ENCODE results near the gene TBC1D32. TPM values are rescaled to one million over a fixed set of nuclear protein-coding genes. Genes with fewer than 3 reads are reported as not detected.
A peak's percentile ranks its signal among the peaks of the same experiment; 100 is the strongest.

TBC1D32 gene
- total RNA-seq, 1 experiment from 2014 or later: 12.0 TPM

DNA sequence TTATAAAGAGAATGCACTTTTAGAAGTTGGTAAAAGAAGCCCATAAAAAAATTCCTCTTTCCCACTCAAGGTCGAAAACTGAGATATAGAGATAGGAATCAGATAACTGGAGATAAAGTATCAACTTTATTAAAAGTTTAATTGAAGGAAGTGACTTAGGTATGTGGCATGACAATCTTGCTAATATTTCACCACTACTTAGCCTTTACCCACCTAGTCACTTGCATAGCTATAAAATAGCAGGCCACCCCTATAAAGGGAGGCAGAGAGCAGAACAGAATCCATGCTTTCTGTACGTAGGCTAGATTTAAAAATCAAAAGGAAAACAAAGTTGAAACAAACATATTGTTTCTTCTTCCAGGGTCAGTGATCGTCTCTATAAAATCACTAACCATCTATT lies 13.2 kb upstream of the TBC1D32 start:
- TF ChIP-seq, protein P1, sequence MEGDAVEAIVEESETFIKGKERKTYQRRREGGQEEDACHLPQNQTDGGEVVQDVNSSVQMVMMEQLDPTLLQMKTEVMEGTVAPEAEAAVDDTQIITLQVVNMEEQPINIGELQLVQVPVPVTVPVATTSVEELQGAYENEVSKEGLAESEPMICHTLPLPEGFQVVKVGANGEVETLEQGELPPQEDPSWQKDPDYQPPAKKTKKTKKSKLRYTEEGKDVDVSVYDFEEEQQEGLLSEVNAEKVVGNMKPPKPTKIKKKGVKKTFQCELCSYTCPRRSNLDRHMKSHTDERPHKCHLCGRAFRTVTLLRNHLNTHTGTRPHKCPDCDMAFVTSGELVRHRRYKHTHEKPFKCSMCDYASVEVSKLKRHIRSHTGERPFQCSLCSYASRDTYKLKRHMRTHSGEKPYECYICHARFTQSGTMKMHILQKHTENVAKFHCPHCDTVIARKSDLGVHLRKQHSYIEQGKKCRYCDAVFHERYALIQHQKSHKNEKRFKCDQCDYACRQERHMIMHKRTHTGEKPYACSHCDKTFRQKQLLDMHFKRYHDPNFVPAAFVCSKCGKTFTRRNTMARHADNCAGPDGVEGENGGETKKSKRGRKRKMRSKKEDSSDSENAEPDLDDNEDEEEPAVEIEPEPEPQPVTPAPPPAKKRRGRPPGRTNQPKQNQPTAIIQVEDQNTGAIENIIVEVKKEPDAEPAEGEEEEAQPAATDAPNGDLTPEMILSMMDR (conservative IDR thresholded peaks at IDR 0.05): no peak
- TF ChIP-seq EZH2 (IDR thresholded peaks at IDR 0.05; ENCODE audit: low read depth): no peak
- ChIA-PET CTCF (no interaction called here), POLR2A (ENCODE audit: unreplicated experiment) (no interaction called here)
- Histone ChIP-seq H3K9me3 (ENCODE audit: insufficient read depth, low read depth) (no peaks in the 10 kb centered on the region), H4K20me1 (ENCODE audit: insufficient read depth) (no peaks in the 10 kb centered on the region), H3K27ac (no peak overlapping the region), H3F3A (ENCODE audit: insufficient read depth, low read depth) (no peaks in the 10 kb centered on the region), H3K9me2 (ENCODE audit: insufficient read depth) (0 out of 2 replicates have a peak, but pooled peaks cover 5% of the 10 kb centered on the region), H3K79me2 (ENCODE audit: low read depth) (no peaks in the 10 kb centered on the region), H3K4me1 (replicated peaks; ENCODE audit: insufficient read depth) (no peaks in the 10 kb centered on the region), H3K4me3 (no peak overlapping the region), H3K27me3 (ENCODE audit: insufficient read depth, low read depth) (no peaks in the 10 kb centered on the region), H3K36me3 (ENCODE audit: low read depth) (no peaks in the 10 kb centered on the region), H2AFZ (peak overlapping the region; percentile 59), H3K4me2 (no peak overlapping the region)
- BruUV-seq (replicated peaks): no TSS peak
- DNase-seq: no peak
- intact Hi-C loops (cut with micrococcal nuclease; ENCODE audit: unreplicated experiment): no loop called here

DNA sequence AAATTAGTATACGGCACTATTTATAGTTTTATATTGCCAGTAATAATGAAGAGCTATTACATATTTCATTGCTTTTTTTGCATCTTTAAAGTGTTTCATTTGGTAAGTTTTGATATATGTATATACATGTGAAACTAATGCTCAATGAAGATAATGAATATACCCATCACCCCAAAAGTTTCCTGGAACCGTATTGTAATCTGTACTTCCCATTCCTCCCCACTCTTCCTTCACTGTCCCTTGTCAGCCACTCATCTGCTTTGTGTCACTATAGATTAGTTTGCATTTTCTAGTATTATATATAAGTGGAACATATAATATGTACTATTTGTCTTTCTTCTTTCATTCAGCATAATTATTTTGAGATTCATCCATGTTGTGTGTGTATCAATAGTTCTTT lies 10.3 kb upstream of the TBC1D32 start:
- Histone ChIP-seq H3F3A (ENCODE audit: insufficient read depth, low read depth) (no peaks in the 10 kb centered on the region), H3K36me3 (ENCODE audit: low read depth) (no peaks in the 10 kb centered on the region), H3K79me2 (ENCODE audit: low read depth) (no peaks in the 10 kb centered on the region), H3K9me2 (ENCODE audit: insufficient read depth) (0 out of 2 replicates have a peak, but pooled peaks cover 5% of the 10 kb centered on the region), H3K9me3 (ENCODE audit: insufficient read depth, low read depth) (no peaks in the 10 kb centered on the region), H3K4me3 (no peak overlapping the region), H3K27me3 (ENCODE audit: insufficient read depth, low read depth) (no peaks in the 10 kb centered on the region), H3K27ac (no peak overlapping the region), H3K4me1 (replicated peaks; ENCODE audit: insufficient read depth) (no peaks in the 10 kb centered on the region), H2AFZ (no peak overlapping the region), H3K4me2 (no peak overlapping the region), H4K20me1 (ENCODE audit: insufficient read depth) (no peaks in the 10 kb centered on the region)
- CTCF ChIA-PET: no interaction called here
- intact Hi-C loops (cut with micrococcal nuclease; ENCODE audit: unreplicated experiment): no loop called here
- no peak for DNase-seq
- BruUV-seq (replicated peaks): no TSS peak
- TF ChIP-seq, protein P1 (conservative IDR thresholded peaks at IDR 0.05): no peak
- no peak for TF ChIP-seq EZH2 (IDR thresholded peaks at IDR 0.05; ENCODE audit: low read depth)
- POLR2A ChIA-PET (ENCODE audit: unreplicated experiment): no interaction called here

DNA sequence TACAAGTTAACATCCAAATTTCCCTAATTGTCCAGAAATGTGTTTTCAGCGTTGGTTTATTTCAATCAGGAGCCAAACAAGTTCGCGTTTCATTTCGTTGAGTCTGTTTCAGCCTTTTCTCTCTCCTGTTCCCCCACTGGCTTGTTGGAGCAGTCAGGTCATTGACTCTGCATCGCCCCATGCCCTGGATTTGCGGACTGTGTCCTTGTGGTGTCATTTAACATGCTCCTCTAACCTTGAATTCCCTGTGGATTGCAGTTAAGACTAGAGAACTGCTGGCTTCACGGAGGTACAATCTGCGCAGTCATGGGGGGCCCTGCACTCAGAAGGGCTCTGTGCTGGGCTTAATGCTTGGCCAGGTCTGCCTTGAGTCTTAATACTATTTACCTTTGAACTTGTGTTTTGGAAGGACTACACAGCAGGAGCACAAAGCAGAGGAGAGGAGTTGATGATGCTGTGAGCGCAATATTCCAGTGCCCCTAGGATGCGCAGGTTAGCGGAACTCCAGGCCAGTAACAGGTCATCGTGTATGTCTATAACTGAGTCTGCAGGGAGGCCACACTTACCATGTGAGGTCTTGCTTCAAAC lies 5.5 kb upstream of the TBC1D32 start:
- no peaks in the 10 kb centered on the region for H3K79me2 ChIP-seq (ENCODE audit: low read depth)
- no TSS peak for BruUV-seq (replicated peaks)
- H3K9me2 ChIP-seq (ENCODE audit: insufficient read depth): no peaks in the 10 kb centered on the region
- H3K4me1 ChIP-seq (replicated peaks; ENCODE audit: insufficient read depth): peaks cover 6% of the 10 kb centered on the region; the same call in 1 of the 2 replicates
- ChIA-PET CTCF (no interaction called here), POLR2A (ENCODE audit: unreplicated experiment) (no interaction called here)
- H3F3A ChIP-seq (ENCODE audit: insufficient read depth, low read depth): peaks cover 3% of the 10 kb centered on the region; the same call in 1 of the 2 replicates
- intact Hi-C loops (cut with micrococcal nuclease; ENCODE audit: unreplicated experiment): no loop called here
- no peaks in the 10 kb centered on the region for H3K27me3 ChIP-seq (ENCODE audit: insufficient read depth, low read depth)
- H3K27ac ChIP-seq: no peak overlapping the region
- no peak for DNase-seq
- no peak overlapping the region for H3K4me3 ChIP-seq
- no peak overlapping the region for H3K4me2 ChIP-seq
- TF ChIP-seq, protein P1 (conservative IDR thresholded peaks at IDR 0.05): no peak
- TF ChIP-seq EZH2 (IDR thresholded peaks at IDR 0.05; ENCODE audit: low read depth): no peak
- no peak overlapping the region for H2AFZ ChIP-seq
- H3K36me3 ChIP-seq (ENCODE audit: low read depth): no peaks in the 10 kb centered on the region
- no peaks in the 10 kb centered on the region for H4K20me1 ChIP-seq (ENCODE audit: insufficient read depth)
- H3K9me3 ChIP-seq (ENCODE audit: insufficient read depth, low read depth): no peaks in the 10 kb centered on the region
